Epithelial cell of prostate (primary cell): ENCODE data around the gene DVL1.
"Not testable (repeated sequence)": the region's sequence is repeated elsewhere in the genome, so short reads cannot be mapped to it uniquely, and the experiment has no call there.

Experiments
- DNase-seq: peaks from one replicate; pipeline ENCODE4 v3.0.0-alpha.2; 2011; ENCODE audit warnings: low read depth, low spot score
- H3K27ac ChIP-seq: fragments of 450-650 bp; 2 replicates; pipeline ENCODE4 v1.5.1; 2017; ENCODE audit warnings: mild to moderate bottlenecking

DVL1 gene

GRCh38 chr1:1373815-1374588 lies 24.8 kb upstream of the DVL1 start:
- DNase-seq: no peak
- H3K27ac ChIP-seq: peak overlapping the region; percentile 87

DNA sequence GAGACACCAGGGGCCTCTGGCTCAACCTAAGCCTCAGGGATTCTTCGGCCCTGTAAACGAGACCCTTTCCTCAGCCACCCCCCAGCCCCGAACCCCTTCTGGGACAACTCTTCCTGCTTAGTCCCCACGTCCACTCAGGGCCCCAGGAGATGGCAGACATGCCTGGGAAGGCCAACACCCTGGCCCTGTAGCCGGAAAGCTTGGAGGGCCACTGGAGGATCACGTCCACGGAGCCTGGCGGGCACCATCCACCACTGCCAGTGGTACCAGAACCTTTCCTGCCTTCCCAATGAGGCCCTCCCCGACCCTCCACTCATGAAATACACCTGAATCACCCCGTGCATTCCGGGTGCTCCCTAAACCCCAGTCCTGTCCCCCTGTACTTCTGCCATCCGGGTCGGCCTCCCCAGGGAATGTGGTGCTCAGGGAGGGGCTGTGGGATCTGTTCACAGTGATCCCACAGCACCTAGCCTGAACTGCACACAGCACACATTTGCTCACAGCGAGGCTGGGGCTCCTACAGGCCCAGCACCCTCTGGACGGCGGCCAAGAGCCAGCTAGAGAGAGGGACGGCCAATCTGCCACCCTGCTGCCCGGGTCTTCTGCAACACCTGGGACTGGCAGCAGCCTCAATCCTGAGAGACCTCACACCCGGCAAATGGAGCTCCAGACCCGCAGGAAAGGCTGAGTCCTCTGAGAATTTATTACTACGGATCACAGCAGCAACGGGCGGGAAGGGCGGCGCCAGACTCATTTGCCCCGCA lies 24.0 kb upstream of the DVL1 start:
- DNase-seq: no peak
- no peak overlapping the region for H3K27ac ChIP-seq

DNA sequence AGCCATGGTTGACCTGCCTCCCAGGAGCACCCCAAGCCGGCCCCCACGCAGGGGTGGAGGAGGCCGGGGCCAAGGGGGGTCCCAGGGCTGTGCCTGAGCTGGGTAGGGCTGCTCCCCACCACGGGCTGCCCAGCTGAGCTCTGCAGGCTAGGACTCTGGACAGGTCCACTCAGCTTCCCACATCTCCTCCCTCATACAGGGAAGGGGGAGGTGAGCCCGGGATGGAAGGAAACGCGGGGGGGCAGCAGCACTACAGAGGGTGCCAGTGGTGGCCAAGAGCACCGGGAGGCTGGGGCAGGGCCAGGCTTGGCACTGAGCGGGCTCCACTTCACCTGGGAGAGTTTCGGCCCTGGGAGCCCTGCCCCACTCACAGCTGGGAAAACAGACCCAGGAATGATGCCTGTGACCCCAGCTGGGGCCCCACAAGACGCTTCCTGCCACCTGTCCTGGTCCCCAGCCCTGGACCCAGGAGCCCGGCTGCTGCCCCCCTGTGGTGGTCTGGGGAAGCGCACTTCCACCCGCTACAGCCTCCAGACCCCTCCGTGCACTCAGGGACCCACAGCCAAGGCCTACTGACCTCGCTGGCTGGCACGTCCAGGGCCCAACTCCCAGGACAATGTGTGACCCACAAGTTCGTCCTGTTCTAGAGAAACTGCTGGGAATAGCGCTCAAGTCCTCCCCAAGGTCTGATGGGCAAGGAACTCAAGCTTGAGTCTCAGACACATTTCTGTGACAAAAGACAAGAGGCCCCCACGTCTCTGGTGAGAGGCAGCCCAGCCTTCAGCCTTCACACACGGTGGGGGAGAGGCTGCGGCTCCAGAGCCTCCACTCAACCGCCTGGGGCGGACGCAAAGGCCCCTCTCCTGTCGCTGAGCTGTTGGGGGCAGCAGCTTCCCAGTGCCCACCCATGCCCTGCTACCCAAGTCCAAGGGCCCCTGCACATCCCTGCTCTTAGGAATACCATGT lies 22.8 kb upstream of the DVL1 start:
- DNase-seq: no peak
- no peak overlapping the region for H3K27ac ChIP-seq

- H3K27ac ChIP-seq: no peak overlapping the region
- DNase-seq: no peak
Observed at GRCh38 chr1:1371364-1371745, 22.1 kb upstream of the DVL1 start.

GRCh38 chr1:1370771-1371300 lies 21.6 kb upstream of the DVL1 start:
- no peak overlapping the region for H3K27ac ChIP-seq
- DNase-seq: no peak

DNA sequence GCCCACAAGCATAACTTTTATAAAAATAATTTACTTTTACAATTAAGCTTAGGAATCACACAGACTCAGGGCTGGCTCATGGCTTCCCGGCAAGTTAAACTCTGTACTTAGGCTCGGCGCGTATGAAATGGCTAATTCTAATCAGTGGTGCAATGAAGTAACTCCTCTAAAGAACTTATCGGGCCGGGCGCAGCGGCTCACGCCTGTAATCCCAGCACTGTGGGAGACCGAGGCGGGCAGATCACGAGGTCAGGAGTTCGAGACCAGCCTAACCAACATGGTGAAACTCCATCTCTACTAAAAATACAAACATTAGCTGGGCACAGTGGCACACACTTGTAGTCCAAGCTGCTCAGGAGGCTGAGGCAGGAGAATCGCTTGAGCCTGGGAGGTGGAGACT lies 20.9 kb upstream of the DVL1 start:
- H3K27ac ChIP-seq, DNase-seq: not testable (repeated sequence)

GRCh38 chr1:1367315-1367714 lies 18.1 kb upstream of the DVL1 start:
- no peak overlapping the region for H3K27ac ChIP-seq
- DNase-seq: no peak

DNA sequence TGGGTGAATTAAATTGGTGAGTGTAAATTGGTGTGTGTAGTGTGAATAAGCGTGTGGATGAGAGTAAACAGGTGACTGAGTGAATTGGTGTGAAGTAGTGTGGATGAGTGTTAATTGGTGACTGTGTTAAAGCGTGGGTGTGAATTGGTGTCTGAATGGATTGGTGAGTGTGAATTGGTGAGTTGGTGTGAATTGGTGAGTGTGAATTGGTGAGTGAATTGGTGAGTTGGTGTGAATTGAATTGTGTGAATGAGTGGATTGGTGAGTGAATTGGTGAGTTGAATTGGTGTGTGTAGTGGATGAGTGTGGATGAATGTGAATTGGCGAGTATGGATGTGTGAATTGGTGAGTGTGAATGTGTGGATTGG lies 17.5 kb upstream of the DVL1 start:
- H3K27ac ChIP-seq: no peak overlapping the region
- DNase-seq: no peak

DNA sequence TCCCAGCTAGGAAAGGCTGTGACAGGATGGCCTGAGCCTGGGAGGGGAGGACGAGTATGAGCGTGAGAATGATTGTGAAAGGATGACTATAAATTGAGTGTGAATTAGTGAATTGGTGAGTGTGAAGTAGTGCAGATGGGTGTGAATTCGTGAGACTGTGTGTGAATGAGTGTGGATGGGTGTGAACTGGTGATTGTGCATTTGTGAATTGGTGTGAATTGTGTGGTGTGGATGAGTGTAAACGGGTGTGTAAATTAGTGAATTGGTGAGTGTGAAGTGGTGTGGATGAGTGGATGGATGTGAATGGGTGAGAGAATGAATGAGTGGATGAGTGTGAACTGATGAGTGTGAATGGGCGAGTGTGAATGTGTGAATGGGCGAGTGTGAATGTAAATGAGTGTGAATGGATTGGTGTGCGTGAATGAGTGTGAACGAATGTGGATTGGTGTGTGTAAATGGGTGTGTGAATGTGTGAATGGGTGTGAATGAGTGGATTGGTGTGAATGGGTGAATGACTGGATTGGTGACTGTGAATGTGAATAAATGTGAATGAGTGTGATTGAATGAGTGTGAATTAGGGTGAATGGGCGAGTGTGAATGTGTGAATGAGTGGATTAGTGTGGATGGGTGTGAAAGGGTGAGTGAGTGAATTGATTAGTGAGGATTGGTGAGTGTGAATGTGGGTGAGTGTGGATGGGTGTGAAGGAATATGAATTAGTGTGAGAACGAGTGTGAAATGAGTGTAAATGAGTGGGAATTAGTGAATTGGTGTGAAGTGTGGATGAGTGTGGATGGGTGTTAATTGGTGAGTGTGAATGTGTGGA lies 16.9 kb upstream of the DVL1 start:
- no peak overlapping the region for H3K27ac ChIP-seq
- no peak for DNase-seq

- H3K27ac ChIP-seq: peak overlapping the region; percentile 30
- no peak for DNase-seq
Observed at GRCh38 chr1:1364266-1364665, 15.0 kb upstream of the DVL1 start.

DNA sequence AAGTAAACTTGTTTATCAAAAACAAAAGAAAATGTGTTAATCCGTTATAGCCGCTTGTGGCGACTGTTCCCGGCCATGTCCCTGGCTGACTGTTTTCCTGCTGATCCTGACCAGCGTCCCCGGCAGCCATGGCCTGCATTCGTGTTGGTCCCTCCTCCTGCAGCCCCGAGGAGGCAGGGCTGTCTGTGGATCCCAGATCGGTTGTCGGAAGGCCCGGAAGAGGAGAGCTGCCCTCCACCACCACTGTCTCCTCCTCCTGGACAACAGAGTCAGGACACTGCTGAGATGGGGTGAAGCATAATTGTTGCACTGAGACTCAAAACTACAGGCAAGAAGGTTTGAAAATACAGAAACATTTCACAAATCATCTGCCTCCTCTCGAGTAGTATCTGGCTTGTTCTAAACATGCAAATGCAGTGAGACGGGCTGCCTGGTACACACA lies 12.8 kb upstream of the DVL1 start:
- H3K27ac ChIP-seq: no peak overlapping the region

GRCh38 chr1:1361233-1361981 lies 12.2 kb upstream of the DVL1 start:
- no peak overlapping the region for H3K27ac ChIP-seq
- DNase-seq: no peak

More for the DNA sequence above, 12.8 kb upstream of the DVL1 start:
- no peak for DNase-seq

GRCh38 chr1:1360506-1361169 lies 11.4 kb upstream of the DVL1 start:
- H3K27ac ChIP-seq: peak overlapping the region; percentile 34

GRCh38 chr1:1359664-1360468 lies 10.6 kb upstream of the DVL1 start:
- DNase-seq: no peak
- H3K27ac ChIP-seq: peak overlapping the region; percentile 34

More at GRCh38 chr1:1360506-1361169, 11.4 kb upstream of the DVL1 start:
- no peak for DNase-seq

DNA sequence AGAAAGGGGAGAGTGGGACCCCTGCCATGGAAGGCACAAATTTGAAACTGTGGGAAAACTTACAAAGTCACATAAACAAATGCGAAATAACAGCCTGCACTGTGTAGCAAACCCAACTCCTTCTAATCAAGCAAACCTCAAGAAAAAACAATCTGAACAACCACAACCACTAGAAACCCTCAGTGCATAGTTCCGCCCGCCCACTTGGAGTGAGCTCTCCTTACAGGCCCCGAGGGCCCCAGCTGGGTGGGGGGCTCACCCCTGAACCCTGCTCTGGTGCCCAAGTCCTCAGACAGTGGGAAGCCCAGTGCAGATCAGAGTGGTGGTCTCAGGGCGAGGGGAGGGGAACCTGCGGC lies 10.1 kb upstream of the DVL1 start:
- no peak overlapping the region for H3K27ac ChIP-seq
- no peak for DNase-seq

DNA sequence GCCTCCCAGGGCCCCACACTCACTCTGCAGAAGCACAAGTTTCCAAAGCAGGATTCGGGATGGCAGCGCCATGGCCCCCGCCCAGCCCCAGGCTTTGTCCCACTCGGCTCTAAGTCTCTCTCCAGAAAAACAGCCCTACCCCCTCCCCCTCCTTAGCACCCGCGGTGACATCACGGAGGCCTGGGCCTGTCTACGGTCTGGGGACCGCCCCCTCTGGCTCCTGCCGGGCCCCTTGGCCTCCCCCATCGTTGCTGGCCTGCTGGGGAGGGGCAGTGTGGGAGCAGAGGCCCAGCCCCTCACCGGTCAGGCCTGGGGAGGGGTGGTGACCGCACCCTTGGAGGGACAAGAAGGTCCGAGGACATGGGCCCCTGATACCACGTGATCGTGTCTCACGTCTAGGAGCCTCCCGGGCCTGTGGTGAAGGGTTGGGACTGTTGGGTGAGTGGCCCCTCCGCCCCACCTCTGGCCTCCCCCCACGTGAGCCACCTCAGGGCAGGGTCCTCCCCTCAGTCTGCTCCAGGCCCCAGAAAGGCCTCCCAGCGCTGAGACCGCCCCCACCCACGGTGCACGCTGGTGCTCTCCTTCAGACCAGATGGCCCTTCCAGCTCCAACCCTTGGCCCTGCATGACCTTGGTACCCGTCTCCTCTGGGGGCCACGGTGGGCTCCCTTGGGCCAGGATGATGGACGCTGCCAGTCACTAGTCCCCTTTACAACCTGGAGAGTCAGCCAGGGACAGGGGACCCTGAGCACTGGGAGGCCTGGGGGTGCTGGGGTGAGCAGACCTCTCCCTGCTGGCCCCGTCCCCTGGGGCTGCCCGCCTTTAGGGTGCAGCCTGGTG lies 9.4 kb upstream of the DVL1 start, which contains the start of gene MXRA8:
TSS of gene MXRA8 (minus strand) at position 123 of the 839 bp plus-strand sequence. CDS start at position 72, 51 bp downstream.
- DNase-seq: no peak
- H3K27ac ChIP-seq: no peak within 1 kb of the TSS
